B cell (primary cell): ENCODE data around the gene HOTAIR. TPM values are rescaled to one million over a fixed set of nuclear protein-coding genes. Genes with fewer than 3 reads are reported as not detected.

Experiments used
- ATAC-seq: fragments of 200-7000 bp; cut with Tn5 transposase; one replicate; pipeline ENCODE4 v1.10.0; 2021; ENCODE audit warnings: low read depth, mild to moderate bottlenecking, moderate number of reproducible peaks, moderate library complexity
- CTCF ChIA-PET: fragments of 350-600 bp; sonication (Branson Sonifier 250); formaldehyde crosslinking; loops from one replicate; lab custom pipeline; 2021; ENCODE audit warnings: antibody characterized with exemption, inconsistent platforms; lab: Charles Lee
- POLR2A ChIA-PET: fragments of 350-600 bp; sonication (Branson Sonifier 250); formaldehyde crosslinking; loops from one replicate; lab custom pipeline; 2021; ENCODE audit warnings: antibody characterized with exemption; lab: Charles Lee
- DNase-seq: peaks from one replicate; pipeline ENCODE4 v3.0.0; 2013
- H2AFZ ChIP-seq: 2 replicates; pipeline ENCODE4 v1.6.1; 2012; ENCODE audit warnings: mild to moderate bottlenecking, low read depth, low read length; ENCODE audit not compliant: insufficient read depth, poor library complexity, severe bottlenecking
- H3K27ac ChIP-seq, 2 donors: 1 replicate in 1 of 2; 2 replicates in 1 of 2; pipeline ENCODE4 v1.5.1; 2012 to 2013; ENCODE audit warnings: low read length in 2 of 2, mild to moderate bottlenecking in 2 of 2, moderate library complexity in 1 of 2
- H3K27me3 ChIP-seq, 4 experiments: fragments of 200-600 bp in 1 of 4; sonication (generic) in 1 of 4; replicated peaks in 1 of 4; 1 replicate in 2 of 4; 2 replicates in 2 of 4; pipeline versions ENCODE4 v1.6.1 to v1.7.0; 2013 to 2016; ENCODE audit warnings: low read length in 3 of 4, mild to moderate bottlenecking in 2 of 4, mixed read lengths in 1 of 4, moderate library complexity in 1 of 4; ENCODE audit not compliant: insufficient read depth in 4 of 4, control insufficient read depth in 3 of 4; ENCODE audit errors: control extremely low read depth in 1 of 4
- H3K36me3 ChIP-seq, 2 experiments: replicated peaks in 1 of 2; 1 replicate in 1 of 2; 2 replicates in 1 of 2; pipeline versions ENCODE4 v1.6.1 to v1.7.1; 2013; ENCODE audit warnings: low read length in 1 of 2; ENCODE audit not compliant: insufficient read depth in 2 of 2, control insufficient read depth in 1 of 2; ENCODE audit errors: control extremely low read depth in 1 of 2, extremely low read depth in 1 of 2
- H3K4me1 ChIP-seq, 2 donors: fragments of 200-600 bp in 1 of 2; sonication (generic) in 1 of 2; 1 replicate in 1 of 2; 2 replicates in 1 of 2; pipeline versions ENCODE4 v1.5.1 to v1.6.1; 2013 to 2017; ENCODE audit warnings: low read length in 2 of 2; ENCODE audit not compliant: control insufficient read depth in 2 of 2, insufficient read depth in 2 of 2
- H3K4me2 ChIP-seq: replicated peaks from 2 replicates; pipeline ENCODE3; 2012; ENCODE audit warnings: mild to moderate bottlenecking, low read depth, low read length; ENCODE audit not compliant: poor library complexity, severe bottlenecking
- H3K4me3 ChIP-seq, 5 experiments: fragments of 200-600 bp in 1 of 5; sonication (generic) in 1 of 5; 1 replicate in 3 of 5; 2 replicates in 2 of 5; pipeline versions ENCODE4 v1.5.1 to v1.7.0; 2011 to 2016; ENCODE audit warnings: low read length in 4 of 5, mild to moderate bottlenecking in 4 of 5, low read depth in 2 of 5, control low read depth in 1 of 5, moderate library complexity in 1 of 5; ENCODE audit not compliant: insufficient read depth in 1 of 5; ENCODE audit errors: control extremely low read depth in 1 of 5, extremely low read depth in 1 of 5
- H3K79me2 ChIP-seq: fragments of 200-600 bp; sonication (generic); one replicate; pipeline ENCODE4 v1.6.0; 2016; ENCODE audit warnings: low read length; ENCODE audit not compliant: control insufficient read depth, insufficient read depth
- H3K9ac ChIP-seq: fragments of 200-600 bp; sonication (generic); 2 replicates; pipeline ENCODE4 v1.6.1; 2017; ENCODE audit warnings: mild to moderate bottlenecking, low read length, moderate library complexity
- H3K9me3 ChIP-seq, 3 donors: one replicate each; pipeline versions ENCODE4 v1.6.1 to v1.7.1; 2013; ENCODE audit warnings: low read length in 2 of 3; ENCODE audit not compliant: control insufficient read depth in 2 of 3, insufficient read depth in 1 of 3; ENCODE audit errors: control extremely low read depth in 1 of 3
- H4K20me1 ChIP-seq: 2 replicates; pipeline ENCODE4 v1.6.0; 2012; ENCODE audit warnings: mild to moderate bottlenecking, low read length; ENCODE audit not compliant: insufficient read depth, control insufficient read depth, poor library complexity, severe bottlenecking
- H3K27ac Mint-ChIP-seq: one replicate; pipeline ENCODE4 v1.8.0; 2021; ENCODE audit warnings: mixed read lengths
- H3K27me3 Mint-ChIP-seq: one replicate; pipeline ENCODE4 v1.8.0; 2021; ENCODE audit warnings: mixed read lengths
- H3K4me1 Mint-ChIP-seq: one replicate; pipeline ENCODE4 v1.8.0; 2021; ENCODE audit warnings: mixed read lengths
- H3K4me3 Mint-ChIP-seq: one replicate; pipeline ENCODE4 v1.8.0; 2021; ENCODE audit warnings: mixed read lengths
- H3K9me3 Mint-ChIP-seq: one replicate; pipeline ENCODE4 v1.8.0; 2022; ENCODE audit warnings: mixed read lengths; ENCODE audit not compliant: insufficient read depth
- CTCF ChIP-seq: fragments of 200-600 bp; IDR thresholded peaks from one replicate; pipeline ENCODE4 v1.8.0; 2022; ENCODE audit warnings: antibody characterized with exemption, mild to moderate bottlenecking
- EZH2 ChIP-seq: IDR thresholded peaks from 2 replicates; pipeline ENCODE4 v1.6.1; 2012; ENCODE audit warnings: borderline replicate concordance, low read depth, mild to moderate bottlenecking, moderate library complexity, low read length; ENCODE audit not compliant: insufficient read depth, poor library complexity, severe bottlenecking
- WGBS: methylation state at CpG from one replicate; pipeline ENCODE4 v1.1.5; 2013; ENCODE audit warnings: missing lambda C conversion rate; ENCODE audit not compliant: insufficient coverage; 5-methylcytosine and 5-hydroxymethylcytosine counted together
- intact Hi-C: fragments of 100-400 bp; cut with micrococcal nuclease; formaldehyde crosslinking; loops from one replicate; pipeline ENCODE4 v1.10.0; 2022
- polyA plus RNA-seq: library from polyadenylated mRNA; depleted of rRNA; stranded (reverse); fragments of >200 nt; gene quantifications from 2 replicates; pipeline ENCODE4 v1.2.3, GENCODE V29; 2012
- total RNA-seq, 2 donors: library from RNA; stranded (reverse); fragments of 120-200 nt in 1 of 2; gene quantifications; 1 replicate in 1 of 2; 2 replicates in 1 of 2; pipeline versions ENCODE4 v1.2.3 to v1.2.4, GENCODE V29; 2013 to 2022

Gene HOTAIR
- total and polyA plus RNA-seq, 2 donors (not counting 1 experiment from before 2014, with no cell fraction given) = not detected

DNA sequence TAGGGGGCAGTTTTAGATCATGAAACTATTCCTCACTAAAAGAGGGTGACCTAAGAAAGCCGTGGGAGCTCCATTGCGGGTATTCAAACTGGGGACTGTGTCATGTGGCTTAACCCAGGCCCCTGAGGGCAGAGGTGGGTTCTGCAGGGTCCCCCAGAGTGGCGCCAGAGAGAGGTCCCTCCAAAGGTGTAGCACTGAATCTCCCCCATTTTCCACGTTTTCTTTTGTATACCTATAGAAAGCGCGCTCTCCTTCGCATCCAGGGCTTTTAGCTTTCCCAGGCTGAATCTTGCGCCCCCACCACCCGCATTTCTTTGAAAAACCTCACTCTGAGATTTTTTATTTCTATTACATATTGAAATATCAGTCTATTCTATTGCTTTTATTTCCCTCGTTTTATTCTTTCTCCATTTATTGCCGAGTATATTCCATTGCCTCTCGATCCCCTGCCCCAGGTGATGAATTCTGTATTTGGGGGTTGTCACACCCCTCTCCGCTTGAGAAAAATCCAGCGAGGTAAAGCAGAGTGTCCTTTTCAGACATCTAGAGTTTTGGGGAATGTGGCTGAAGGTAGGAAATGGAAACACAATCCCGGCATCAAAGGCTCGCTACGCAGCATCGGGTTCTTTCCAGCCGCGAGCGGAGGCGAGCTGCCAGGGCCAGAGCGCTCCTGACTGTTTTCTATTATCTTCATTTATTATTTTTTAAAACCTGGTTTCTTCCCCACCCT, 37.0 kb downstream of the HOTAIR start:
- H3K4me3 ChIP-seq = no peak overlapping the region
- ChIA-PET POLR2A (no interaction called here), CTCF (interaction anchor here (0.6 to 1.1 kb wide), 2 partner anchors 114 to 264 kb away, joined by 3 read pairs; no protein-coding TSS in a partner anchor)
- no peak overlapping the region for H2AFZ ChIP-seq
- no peak overlapping the region for H3K9ac ChIP-seq
- no peak for TF ChIP-seq CTCF
- no peak for TF ChIP-seq EZH2
- Mint-ChIP-seq H3K9me3 (no peaks in the 10 kb centered on the region), H3K27ac (no peak overlapping the region), H3K4me3 (no peak overlapping the region), H3K4me1 (peaks cover 10% of the 10 kb centered on the region), H3K27me3 (peaks cover 79% of the 10 kb centered on the region)
- no peaks in the 10 kb centered on the region for H3K79me2 ChIP-seq
- WGBS = 22% methylated on average over 6 of the region's 23 CpGs
- no peak overlapping the region for H3K4me2 ChIP-seq
- no peaks in the 10 kb centered on the region for H3K36me3 ChIP-seq
- H3K4me1 ChIP-seq = peaks cover 10 to 30% of the 10 kb centered on the region in 2 donors
- H4K20me1 ChIP-seq = no peaks in the 10 kb centered on the region
- no peak for DNase-seq
- intact Hi-C loops = no loop called here
- H3K9me3 ChIP-seq = peaks cover 0 to 56% (median 2%) of the 10 kb centered on the region in 3 donors
- no peak overlapping the region for H3K27ac ChIP-seq
- H3K27me3 ChIP-seq = peaks cover 0 to 88% (median 70%) of the 10 kb centered on the region in 4 experiments
- no peak for ATAC-seq

- H3K9me3 Mint-ChIP-seq = no peaks in the 10 kb centered on the region
- intact Hi-C loops = no loop called here
- no peak overlapping the region for H2AFZ ChIP-seq
- no peaks in the 10 kb centered on the region for H4K20me1 ChIP-seq
- TF ChIP-seq CTCF (no peak), EZH2 (no peak)
- peaks cover 10 to 30% of the 10 kb centered on the region in 2 donors for H3K4me1 ChIP-seq
- 15% methylated on average over 5 of the region's 12 CpGs for WGBS
- H3K27me3 ChIP-seq = peaks cover 0 to 90% (median 73%) of the 10 kb centered on the region in 4 experiments
- H3K79me2 ChIP-seq = no peaks in the 10 kb centered on the region
- no peaks in the 10 kb centered on the region for H3K36me3 ChIP-seq
- no peak overlapping the region for H3K9ac ChIP-seq
- H3K4me3 Mint-ChIP-seq = no peak overlapping the region
- H3K27ac Mint-ChIP-seq = no peak overlapping the region
- H3K4me1 Mint-ChIP-seq = peaks cover 10% of the 10 kb centered on the region
- H3K27me3 Mint-ChIP-seq = peaks cover 79% of the 10 kb centered on the region
- H3K27ac ChIP-seq = no peak overlapping the region
- H3K4me2 ChIP-seq = no peak overlapping the region
- no peak overlapping the region for H3K4me3 ChIP-seq
- ChIA-PET POLR2A (no interaction called here), CTCF (no interaction called here)
- ATAC-seq (no peak), DNase-seq (no peak)
- H3K9me3 ChIP-seq = peaks cover 0 to 56% (median 2%) of the 10 kb centered on the region in 3 donors
Measured at GRCh38 chr12:53937099-53937498, 37.7 kb downstream of the HOTAIR start.
